NCI-H446 (cell line): ENCODE results near the gene CENPK.
"Not testable (repeated sequence)": the region's sequence is repeated elsewhere in the genome, so short reads cannot be mapped to it uniquely, and the experiment has no call there.

ENCODE experiments used
- DNase-seq, 2 experiments: peaks; one replicate each; lab custom pipeline; 2025; lab: John Stamatoyannopoulos, UW

CENPK gene

GRCh38 chr5:65562731-65563701 is at the start of gene CENPK, which contains the start of gene PPWD1:
Gene CENPK (minus strand): TSS chr5:65563168. CDS start chr5:65554907, 8,261 bp downstream.
Gene PPWD1 (plus strand): TSS chr5:65563296. CDS start chr5:65563311, 15 bp downstream.
- peak; percentile 88 to 95 for DNase-seq

- no peak for DNase-seq
Observed at GRCh38 chr5:65612298-65612907, 49.4 kb upstream of the CENPK start.

DNA sequence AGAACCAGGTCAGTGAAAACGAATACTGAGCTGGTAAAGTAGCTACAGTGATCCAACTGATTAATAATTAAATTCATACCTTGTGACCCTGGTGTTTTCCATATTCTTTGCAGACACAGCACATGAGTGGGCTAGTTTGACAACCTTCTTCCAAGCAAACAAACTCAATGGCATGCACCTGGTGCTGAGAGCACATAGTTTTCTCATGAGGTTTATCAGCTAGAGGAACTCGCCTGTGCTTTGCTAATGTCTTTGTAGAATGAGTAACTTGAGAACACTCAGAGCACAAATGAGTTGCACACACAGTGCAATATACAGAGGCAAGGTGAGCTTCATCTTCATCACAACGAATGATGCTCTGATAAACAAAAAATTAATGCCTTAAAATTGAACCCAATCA is 48.6 kb upstream of the CENPK start:
- DNase-seq: no peak

DNA sequence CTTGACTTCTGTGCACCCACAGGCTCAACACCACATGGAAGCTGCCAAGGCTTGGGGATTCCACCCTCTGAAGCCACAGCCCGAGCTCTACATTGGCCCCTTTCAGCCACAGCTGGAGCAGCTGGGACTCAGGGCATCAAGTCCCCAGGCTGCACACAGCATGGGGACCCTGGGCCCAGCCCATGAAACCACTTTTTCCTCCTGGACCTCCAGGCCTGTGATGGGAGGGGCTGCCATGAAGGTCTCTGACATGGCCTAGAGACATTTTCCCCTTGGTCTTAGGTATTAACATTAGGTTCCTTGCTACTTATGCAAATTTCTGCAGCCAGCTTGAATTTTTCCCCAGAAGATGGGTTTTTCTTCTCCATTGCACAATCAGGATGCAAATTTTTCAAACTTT is 38.8 kb upstream of the CENPK start:
- not testable (repeated sequence) for DNase-seq

- no peak for DNase-seq
Observed at GRCh38 chr5:65588694-65589093, 25.7 kb upstream of the CENPK start.

DNA sequence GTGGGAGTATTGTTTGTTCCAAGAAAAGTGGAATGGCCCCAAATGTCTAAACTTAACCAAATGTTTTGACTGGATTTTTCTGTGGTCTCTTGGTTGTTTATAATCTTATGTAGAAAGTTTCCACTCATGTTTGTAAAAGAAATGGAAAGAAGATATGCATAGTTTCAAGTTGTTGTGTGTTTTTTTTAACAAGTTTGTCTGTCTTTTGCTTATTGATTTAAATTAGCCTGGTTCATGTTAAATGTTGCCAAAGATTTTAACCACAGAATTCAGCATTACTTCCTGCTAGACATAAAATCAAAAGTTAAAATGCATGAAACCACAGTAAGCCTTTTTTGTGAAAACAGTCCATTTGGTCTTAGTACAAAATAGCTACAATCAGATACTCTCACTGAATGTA is 14.2 kb upstream of the CENPK start:
- no peak for DNase-seq

DNA sequence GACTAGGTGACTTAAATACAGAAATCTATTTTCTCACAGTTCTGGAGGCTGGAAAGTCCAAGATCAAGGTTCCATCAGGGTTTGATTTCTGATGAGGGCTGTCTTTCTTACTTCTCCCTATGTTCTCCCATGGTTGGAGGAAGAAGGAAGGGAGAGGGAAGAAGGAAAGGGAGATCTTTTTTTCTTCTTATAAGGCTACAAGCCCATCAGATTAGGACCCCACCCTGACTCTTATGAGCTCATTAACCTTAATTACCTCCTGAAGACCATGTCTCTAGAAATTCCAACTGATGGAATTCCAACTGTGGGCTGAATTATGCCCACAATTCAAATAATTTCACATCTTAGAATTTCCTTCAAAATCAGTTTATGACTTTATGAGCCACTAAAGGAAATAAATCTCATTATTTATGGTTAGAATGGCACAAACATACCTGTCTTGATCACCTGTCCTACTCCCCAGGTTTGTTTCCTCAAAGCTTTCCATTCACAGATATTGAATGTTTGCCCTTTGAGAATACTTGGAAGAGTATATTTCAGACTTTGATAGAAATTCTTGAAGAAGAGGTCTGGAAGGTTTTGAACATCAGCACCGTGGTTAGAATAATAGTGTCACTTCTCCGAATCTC is 7.7 kb upstream of the CENPK start:
- no peak for DNase-seq

DNA sequence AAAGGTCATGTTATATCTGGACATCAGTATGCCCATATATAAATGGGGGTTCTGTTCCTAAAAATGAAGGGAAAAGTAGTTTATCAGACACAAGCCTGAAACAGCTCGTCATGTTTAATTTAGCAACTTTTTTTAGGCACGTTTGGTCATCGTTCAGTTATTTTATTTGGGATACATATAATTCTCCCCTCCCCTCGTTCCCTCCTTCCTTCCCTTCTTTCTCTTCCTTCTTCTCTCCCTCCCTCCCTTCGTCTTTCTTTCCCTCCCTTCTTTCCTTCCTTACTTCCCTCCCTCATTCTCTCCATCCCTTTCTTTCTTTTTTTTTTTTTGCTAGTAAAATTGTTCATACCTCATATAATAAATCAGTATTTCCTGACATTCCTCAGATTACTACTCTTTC is 3.5 kb upstream of the CENPK start:
- DNase-seq: no peak

- no peak for DNase-seq
Observed at GRCh38 chr5:65563777-65564176, 809 bp upstream of the CENPK start.

DNA sequence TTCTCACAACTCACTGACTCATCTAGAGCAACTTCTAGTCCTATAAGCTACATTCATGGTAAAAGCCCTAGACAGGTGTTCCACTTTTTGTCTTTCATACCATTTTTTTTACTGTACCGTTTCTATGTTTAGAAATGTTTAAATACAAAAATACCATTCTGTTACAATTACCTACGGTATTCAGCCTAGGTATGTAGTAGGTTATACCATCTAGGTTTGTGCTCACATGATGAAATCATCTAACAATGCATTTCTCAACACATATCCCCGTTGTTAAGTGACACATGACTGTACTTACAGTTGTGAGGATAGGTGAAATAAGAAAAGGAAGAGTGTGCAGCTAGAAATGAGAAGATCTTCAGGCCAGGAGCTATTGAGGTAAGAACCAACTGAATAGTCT is 6.2 kb downstream of the CENPK start:
- DNase-seq: no peak

GRCh38 chr5:65556181-65556580 is 6.8 kb downstream of the CENPK start:
- no peak for DNase-seq

GRCh38 chr5:65555287-65555686 is 7.7 kb downstream of the CENPK start:
- DNase-seq: no peak

DNA sequence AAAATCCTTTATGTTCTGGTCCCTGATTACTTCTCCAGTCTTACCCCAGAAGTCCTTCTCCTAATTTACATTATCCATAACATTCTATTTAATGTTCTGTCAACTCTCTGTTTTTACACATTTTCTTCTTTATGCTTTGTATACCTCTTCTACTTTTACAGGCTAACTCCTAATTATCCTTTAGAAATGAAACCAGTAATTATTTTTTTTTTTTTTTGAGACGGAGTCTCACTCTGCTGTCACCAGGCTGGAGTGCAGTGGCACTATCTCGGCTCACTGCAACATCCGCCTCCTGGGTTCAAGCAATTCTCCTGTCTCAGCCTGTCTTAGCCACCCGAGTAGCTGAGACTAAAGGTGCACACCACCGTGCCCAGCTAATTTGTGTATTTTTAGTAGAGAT is 9.0 kb downstream of the CENPK start:
- no peak for DNase-seq

- no peak for DNase-seq
Observed at GRCh38 chr5:65548281-65548680, 14.7 kb downstream of the CENPK start.

- DNase-seq: no peak
Observed at GRCh38 chr5:65546141-65546540, 16.8 kb downstream of the CENPK start.

- no peak for DNase-seq
Observed at GRCh38 chr5:65544473-65544872, 18.5 kb downstream of the CENPK start.

DNA sequence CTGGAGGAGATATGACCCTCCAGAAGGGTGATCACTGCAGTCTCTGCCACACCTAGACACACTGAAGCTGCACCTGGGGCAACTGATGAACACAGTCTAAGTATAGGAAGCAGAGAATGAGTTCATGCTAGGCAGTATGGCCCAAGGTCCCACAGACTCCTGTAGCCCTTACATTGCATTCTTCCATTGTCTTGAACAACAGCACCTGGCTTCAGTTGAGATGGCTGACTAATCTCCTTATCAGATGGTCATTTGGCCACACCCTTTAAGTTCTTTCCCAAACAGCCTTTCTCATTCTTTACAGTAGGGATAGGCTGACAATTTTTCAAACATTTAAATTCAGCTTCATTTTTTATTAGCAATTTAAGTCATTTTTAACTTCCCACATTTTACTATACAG is 23.1 kb downstream of the CENPK start:
- no peak for DNase-seq

DNA sequence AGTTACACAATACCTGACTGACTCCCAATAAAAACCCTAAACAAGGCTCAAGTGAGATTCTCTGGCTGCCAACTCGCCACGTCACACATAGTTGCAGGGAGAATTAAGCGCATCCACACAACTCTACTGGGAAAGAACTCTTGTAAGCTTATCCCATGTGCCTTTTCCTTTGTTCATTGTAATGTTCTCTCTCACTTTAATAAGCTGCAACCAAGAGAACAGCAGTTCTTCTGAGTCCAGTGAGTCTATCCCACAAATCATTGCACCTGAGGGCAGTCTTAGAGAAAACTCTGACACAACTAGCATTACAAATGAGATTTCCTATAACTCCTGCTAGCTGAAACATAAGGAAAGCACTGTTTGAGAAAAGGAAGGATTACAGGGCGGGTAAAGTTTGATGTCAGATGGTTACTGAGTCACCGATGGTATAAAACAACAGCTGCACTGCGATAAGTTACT is 27.4 kb downstream of the CENPK start:
- no peak for DNase-seq

DNA sequence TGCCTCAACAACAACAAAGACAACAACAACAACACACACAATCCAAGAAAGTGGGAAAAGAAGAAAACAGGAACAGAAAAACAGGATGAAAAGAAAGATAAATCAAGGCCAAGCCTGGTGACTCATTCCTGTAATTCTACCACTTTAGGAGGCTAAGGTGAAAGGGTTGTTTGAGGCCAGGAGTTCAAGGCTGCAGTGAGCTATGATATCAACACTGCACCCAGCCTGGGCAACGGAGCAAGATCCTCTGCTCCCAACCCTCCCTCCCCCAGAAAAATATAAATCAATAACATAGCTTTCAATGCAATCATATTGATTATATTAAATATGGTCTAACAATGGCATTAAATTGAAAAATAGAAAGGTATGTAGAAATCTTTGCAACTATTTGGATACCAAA is 32.1 kb downstream of the CENPK start:
- no peak for DNase-seq

DNA sequence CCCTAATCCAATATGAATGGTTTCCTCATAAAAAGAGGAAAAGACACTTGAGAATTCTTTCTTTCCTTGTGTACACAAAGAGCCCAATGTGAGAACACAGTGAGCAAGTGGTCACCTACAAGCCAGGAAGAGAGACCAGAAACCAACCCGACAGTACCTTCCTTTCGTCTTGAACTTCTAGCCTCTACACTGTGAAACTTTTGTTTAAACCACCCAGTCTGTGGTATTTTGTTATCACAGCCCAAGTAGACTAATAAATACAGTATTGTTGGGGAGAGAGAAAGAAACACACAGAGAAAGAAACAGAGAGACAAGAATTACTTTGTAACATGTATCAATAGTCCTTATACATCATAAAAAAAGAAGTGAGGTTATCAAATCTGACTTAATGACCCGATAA is 37.2 kb downstream of the CENPK start:
- DNase-seq: no peak

DNA sequence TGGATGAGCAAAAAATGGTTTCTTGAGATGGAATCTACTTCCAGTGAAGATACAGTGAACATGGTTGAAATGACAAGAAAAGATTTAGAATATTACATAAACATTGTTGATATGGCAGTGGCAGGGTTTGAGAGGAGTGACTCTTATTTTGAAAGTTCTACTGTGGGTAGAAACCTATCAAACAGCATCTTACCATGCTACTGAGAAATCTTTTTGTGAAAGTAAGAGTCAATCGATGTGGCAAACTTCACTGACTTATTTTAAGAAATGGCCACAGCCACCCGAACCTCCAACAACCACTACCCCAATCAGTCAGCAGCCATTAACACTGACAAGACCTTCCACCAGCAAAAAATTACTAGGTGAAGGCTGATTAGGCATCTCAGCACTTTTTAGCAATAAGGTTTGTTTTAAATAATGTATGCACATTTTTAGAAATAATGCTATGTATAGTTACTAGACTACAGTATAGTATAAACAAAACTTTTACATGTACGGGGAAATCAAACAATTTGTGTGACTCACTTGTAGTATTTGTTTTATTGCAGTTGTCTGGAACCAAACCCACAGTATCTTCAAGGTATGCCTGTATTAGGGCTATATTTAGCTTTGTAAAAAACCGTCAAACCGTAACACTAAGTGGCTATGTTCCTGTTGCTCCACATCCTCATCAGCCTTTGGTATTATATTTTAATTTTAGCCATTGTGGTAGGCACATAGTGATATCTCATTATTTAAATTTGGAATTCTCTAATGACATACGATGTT is 50.6 kb downstream of the CENPK start:
- DNase-seq: no peak

DNA sequence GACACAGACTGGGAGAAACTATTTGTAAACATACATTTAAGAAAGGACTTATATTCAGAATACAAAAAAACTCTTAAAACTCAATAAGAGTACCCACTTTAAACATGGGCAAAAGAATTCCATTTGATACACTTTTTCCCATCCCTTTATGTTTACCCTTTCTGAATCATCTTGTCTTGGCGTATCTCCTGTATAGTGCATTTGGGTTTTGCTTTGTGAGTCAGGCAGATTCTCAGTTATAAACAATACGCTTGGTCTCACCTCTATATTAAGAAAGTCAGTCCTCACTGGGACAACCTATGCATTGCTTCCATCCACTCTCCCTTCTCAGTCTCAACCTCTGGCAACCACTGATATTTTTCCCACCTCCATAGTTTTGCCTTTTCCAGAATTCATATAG is 54.0 kb downstream of the CENPK start:
- no peak for DNase-seq
